Tibial nerve (tissue), 4 donors: ENCODE data around the gene ZNF438. TPM values are rescaled to one million over a fixed set of nuclear protein-coding genes. Genes with fewer than 3 reads are reported as not detected.

Experiments
- DNase-seq, 2 donors: peaks; one replicate each; pipeline ENCODE4 v3.0.0-alpha.2; 2019; ENCODE audit warnings: low spot score in 2 of 2
- H3K27ac ChIP-seq, 4 donors: fragments of 200-600 bp; sonication (generic) in 3 of 4; one replicate each; pipeline ENCODE4 v1.5.1; 2017 to 2019; ENCODE audit warnings: mild to moderate bottlenecking in 1 of 4
- H3K27me3 ChIP-seq, 2 donors: fragments of 200-600 bp; sonication (generic) in 1 of 2; one replicate each; pipeline versions ENCODE4 v1.5.1 to v1.6.0; 2017 to 2019
- H3K36me3 ChIP-seq, 3 donors: fragments of 200-600 bp; sonication (generic); one replicate each; pipeline ENCODE4 v1.5.1; 2018 to 2019
- H3K4me1 ChIP-seq, 4 donors: fragments of 200-600 bp; sonication (generic) in 3 of 4; one replicate each; pipeline ENCODE4 v1.5.1; 2017 to 2019
- H3K4me3 ChIP-seq, 4 donors: fragments of 200-600 bp; sonication (generic) in 3 of 4; one replicate each; pipeline ENCODE4 v1.5.1; 2017 to 2019; ENCODE audit warnings: mild to moderate bottlenecking in 1 of 4, moderate library complexity in 1 of 4
- H3K9me3 ChIP-seq, 4 donors: fragments of 200-600 bp; sonication (generic) in 3 of 4; one replicate each; pipeline ENCODE4 v1.5.1; 2017 to 2019
- CTCF ChIP-seq, 5 experiments: fragments of 200-600 bp in 3 of 5; fragments of 450-650 bp in 2 of 5; sonication (generic) in 3 of 5; IDR thresholded peaks; one replicate each; pipeline ENCODE4 v1.5.1; 2016 to 2019; ENCODE audit warnings: antibody characterized with exemption in 5 of 5, mild to moderate bottlenecking in 3 of 5, moderate library complexity in 2 of 5
- EP300 ChIP-seq, 2 donors: sonication (generic); formaldehyde crosslinking; IDR thresholded peaks; one replicate each; pipeline ENCODE4 v1.6.1; 2017; ENCODE audit warnings: antibody characterized with exemption in 2 of 2, mild to moderate bottlenecking in 1 of 2
- POLR2A ChIP-seq, 2 donors: fragments of 450-650 bp; IDR thresholded peaks; one replicate each; pipeline ENCODE4 v1.6.1; 2017; ENCODE audit warnings: antibody characterized with exemption in 2 of 2, mild to moderate bottlenecking in 2 of 2, moderate library complexity in 2 of 2
- WGBS, 2 donors: methylation state at CpG; one replicate each; pipeline ENCODE4 v1.1.5; 2018; 5-methylcytosine and 5-hydroxymethylcytosine counted together
- total RNA-seq, 4 donors: library from RNA; depleted of rRNA; stranded (reverse); fragments of >200 nt; gene quantifications; one replicate each; pipeline ENCODE4 v1.1.0, GENCODE V29; 2016

The ZNF438 gene
- total RNA-seq, 4 donors from 2014 or later: 10.8 to 26.5 (median 19.7) TPM

DNA sequence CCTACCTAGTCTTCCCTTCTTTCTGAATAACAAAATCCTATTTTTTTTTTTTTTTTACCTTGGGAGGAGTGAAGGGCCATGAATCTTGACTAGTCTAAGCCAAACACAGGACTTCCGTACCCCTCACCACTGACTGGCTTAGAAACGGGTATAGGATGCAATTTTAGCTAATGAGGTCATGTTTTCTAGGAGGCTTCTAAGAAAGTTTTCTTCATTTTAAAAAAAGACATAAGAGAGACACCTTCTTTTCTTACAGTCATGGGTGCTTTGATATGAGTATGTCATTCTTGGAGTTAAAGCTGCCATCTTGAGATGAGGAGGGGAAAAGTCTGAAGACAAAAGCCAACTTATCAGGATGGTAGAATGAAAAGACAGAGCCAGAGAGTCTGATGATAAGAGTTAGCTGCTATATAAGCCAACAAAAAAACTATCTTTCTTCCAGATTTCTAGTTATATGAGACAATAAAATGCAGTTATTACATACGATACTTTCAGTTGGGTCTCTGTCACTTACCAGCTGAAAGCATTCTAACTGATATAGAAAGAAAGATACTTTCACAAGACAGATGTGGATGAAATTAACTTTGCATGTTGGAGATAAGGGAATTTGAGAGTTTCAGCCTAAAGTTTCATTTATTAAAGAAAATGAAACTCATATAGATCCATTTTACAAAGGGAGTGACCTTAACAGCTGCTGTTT lies 34.0 kb downstream of the ZNF438 start:
- Histone ChIP-seq H3K4me3 (no peak overlapping the region), H3K4me1 (peaks cover 0 to 22% (median 6%) of the 10 kb centered on the region in 4 donors), H3K27me3 (no peaks in the 10 kb centered on the region), H3K36me3 (peaks cover 0 to 14% (median 0%) of the 10 kb centered on the region in 3 donors), H3K27ac (peak overlapping the region in 1 of 4 donors; percentile 18), H3K9me3 (peaks cover 0 to 16% (median 0%) of the 10 kb centered on the region in 4 donors)
- no peak for DNase-seq
- 85% methylated on average over 3 of the region's 3 CpGs for WGBS, 2 donors
- TF ChIP-seq POLR2A (IDR thresholded peaks at IDR 0.05) (no peak), CTCF (IDR thresholded peaks at IDR 0.05) (no peak), EP300 (IDR thresholded peaks at IDR 0.05) (no peak)

GRCh38 chr10:30996481-30997005 lies 35.1 kb downstream of the ZNF438 start:
- DNase-seq: no peak
- no peak for TF ChIP-seq POLR2A (IDR thresholded peaks at IDR 0.05)
- TF ChIP-seq CTCF (IDR thresholded peaks at IDR 0.05): no peak
- no peak for TF ChIP-seq EP300 (IDR thresholded peaks at IDR 0.05)
- Histone ChIP-seq H3K9me3 (peaks cover 0 to 16% (median 0%) of the 10 kb centered on the region in 4 donors), H3K36me3 (peaks cover 0 to 14% (median 0%) of the 10 kb centered on the region in 3 donors), H3K4me3 (no peak overlapping the region), H3K4me1 (peaks cover 0 to 22% (median 10%) of the 10 kb centered on the region in 4 donors), H3K27me3 (no peaks in the 10 kb centered on the region), H3K27ac (no peak overlapping the region)

- 89 to 95% methylated on average over 3 of the region's 3 CpGs for WGBS, 2 donors
Measured at GRCh38 chr10:30995081-30995770, 36.4 kb downstream of the ZNF438 start.

DNA sequence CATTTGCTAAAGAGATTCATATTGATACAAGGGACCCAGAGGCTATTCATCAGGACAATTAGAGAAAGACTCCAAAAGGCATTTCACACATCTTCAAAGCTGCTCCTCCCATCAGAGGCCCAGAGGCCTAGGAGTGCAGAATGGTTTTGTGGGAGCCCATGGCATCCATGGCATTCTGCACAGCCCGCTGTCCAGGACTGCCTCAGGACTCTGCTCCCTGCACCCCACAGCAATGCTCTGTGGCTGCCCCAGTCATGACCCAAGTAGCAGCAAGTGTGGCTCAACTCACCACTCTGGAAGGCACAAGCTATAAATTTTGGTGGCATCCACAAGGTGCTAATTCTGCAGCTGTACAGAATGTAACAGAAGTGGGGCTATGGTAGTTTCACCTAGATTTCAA lies 38.5 kb downstream of the ZNF438 start:
- peaks cover 0 to 16% (median 0%) of the 10 kb centered on the region in 4 donors for H3K9me3 ChIP-seq
- no peak for DNase-seq
- 100% methylated on average over 1 of the region's 1 CpG for WGBS, 2 donors
- TF ChIP-seq EP300 (IDR thresholded peaks at IDR 0.05) (no peak), POLR2A (IDR thresholded peaks at IDR 0.05) (no peak), CTCF (IDR thresholded peaks at IDR 0.05) (no peak)
- H3K27me3 ChIP-seq: no peaks in the 10 kb centered on the region
- H3K4me3 ChIP-seq: no peak overlapping the region
- no peak overlapping the region for H3K27ac ChIP-seq
- peaks cover 0 to 14% (median 0%) of the 10 kb centered on the region in 3 donors for H3K36me3 ChIP-seq
- H3K4me1 ChIP-seq: peaks cover 0 to 18% (median 7%) of the 10 kb centered on the region in 4 donors

More at GRCh38 chr10:30995081-30995770, 36.4 kb downstream of the ZNF438 start:
- no peak overlapping the region for H3K27ac ChIP-seq
- DNase-seq: no peak
- peaks cover 0 to 25% (median 9%) of the 10 kb centered on the region in 4 donors for H3K4me1 ChIP-seq
- TF ChIP-seq POLR2A (IDR thresholded peaks at IDR 0.05): no peak
- no peak for TF ChIP-seq CTCF (IDR thresholded peaks at IDR 0.05)
- no peak for TF ChIP-seq EP300 (IDR thresholded peaks at IDR 0.05)
- no peak overlapping the region for H3K4me3 ChIP-seq
- peaks cover 0 to 14% (median 0%) of the 10 kb centered on the region in 3 donors for H3K36me3 ChIP-seq
- H3K27me3 ChIP-seq: no peaks in the 10 kb centered on the region
- H3K9me3 ChIP-seq: peaks cover 0 to 16% (median 0%) of the 10 kb centered on the region in 4 donors

GRCh38 chr10:30992681-30993080 lies 39.0 kb downstream of the ZNF438 start:
- Histone ChIP-seq H3K36me3 (peaks cover 0 to 14% (median 0%) of the 10 kb centered on the region in 3 donors), H3K27ac (no peak overlapping the region), H3K4me3 (no peak overlapping the region), H3K27me3 (no peaks in the 10 kb centered on the region), H3K4me1 (peaks cover 0 to 18% (median 5%) of the 10 kb centered on the region in 4 donors), H3K9me3 (peaks cover 0 to 16% (median 0%) of the 10 kb centered on the region in 4 donors)
- no peak for TF ChIP-seq EP300 (IDR thresholded peaks at IDR 0.05)
- TF ChIP-seq POLR2A (IDR thresholded peaks at IDR 0.05): no peak
- TF ChIP-seq CTCF (IDR thresholded peaks at IDR 0.05): no peak
- 69% methylated on average over 4 of the region's 4 CpGs for WGBS, 2 donors
- DNase-seq: no peak
